Measurements from ENCODE around the gene NOS1AP. TPM values are rescaled to one million over a fixed set of nuclear protein-coding genes. Genes with fewer than 3 reads are reported as not detected.

The NOS1AP gene
- total and polyA plus RNA-seq, 2 donors from 2014 or later: 0.47 to 10.7 TPM

- Histone ChIP-seq H3K4me3 (ENCODE audit: low read length in 3 of 3) (no peak overlapping the region), H3K27me3 (ENCODE audit: control insufficient read depth, insufficient read depth, low read length) (no peaks in the 10 kb centered on the region), H3K9ac (ENCODE audit: low read length in 3 of 3) (no peak overlapping the region), H3K4me1 (ENCODE audit: control insufficient read depth in 2 of 3, insufficient read depth in 2 of 3, low read depth in 1 of 3, low read length in 3 of 3) (no peaks in the 10 kb centered on the region), H3K9me3 (ENCODE audit: control insufficient read depth in 2 of 3, insufficient read depth in 1 of 3, low read length in 3 of 3) (no peaks in the 10 kb centered on the region), H3K27ac (ENCODE audit: low read depth in 2 of 2, low read length in 2 of 2) (no peak overlapping the region), H3K36me3 (ENCODE audit: control insufficient read depth in 2 of 3, insufficient read depth in 3 of 3, low read length in 3 of 3) (no peaks in the 10 kb centered on the region)
- intact Hi-C loops (cut with DNase I): loop anchor here (10.0 kb wide), 1 partner anchor 318 kb away; the partner anchor contains the start of gene SPATA46
- DNase-seq (no peak), FAIRE-seq (no peak)
- TF ChIP-seq, protein P1, sequence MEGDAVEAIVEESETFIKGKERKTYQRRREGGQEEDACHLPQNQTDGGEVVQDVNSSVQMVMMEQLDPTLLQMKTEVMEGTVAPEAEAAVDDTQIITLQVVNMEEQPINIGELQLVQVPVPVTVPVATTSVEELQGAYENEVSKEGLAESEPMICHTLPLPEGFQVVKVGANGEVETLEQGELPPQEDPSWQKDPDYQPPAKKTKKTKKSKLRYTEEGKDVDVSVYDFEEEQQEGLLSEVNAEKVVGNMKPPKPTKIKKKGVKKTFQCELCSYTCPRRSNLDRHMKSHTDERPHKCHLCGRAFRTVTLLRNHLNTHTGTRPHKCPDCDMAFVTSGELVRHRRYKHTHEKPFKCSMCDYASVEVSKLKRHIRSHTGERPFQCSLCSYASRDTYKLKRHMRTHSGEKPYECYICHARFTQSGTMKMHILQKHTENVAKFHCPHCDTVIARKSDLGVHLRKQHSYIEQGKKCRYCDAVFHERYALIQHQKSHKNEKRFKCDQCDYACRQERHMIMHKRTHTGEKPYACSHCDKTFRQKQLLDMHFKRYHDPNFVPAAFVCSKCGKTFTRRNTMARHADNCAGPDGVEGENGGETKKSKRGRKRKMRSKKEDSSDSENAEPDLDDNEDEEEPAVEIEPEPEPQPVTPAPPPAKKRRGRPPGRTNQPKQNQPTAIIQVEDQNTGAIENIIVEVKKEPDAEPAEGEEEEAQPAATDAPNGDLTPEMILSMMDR (IDR thresholded peaks at IDR 0.05; ENCODE audit: borderline replicate concordance, extremely low read depth, insufficient read depth): no peak
These were observed 12.9 kb upstream of the NOS1AP start for GRCh38 chr1:162056579-162056978.

GRCh38 chr1:162059721-162060120, 9.8 kb upstream of the NOS1AP start:
- H3K27me3 ChIP-seq (ENCODE audit: control insufficient read depth, insufficient read depth, low read length): no peaks in the 10 kb centered on the region
- no peaks in the 10 kb centered on the region for H3K36me3 ChIP-seq (ENCODE audit: control insufficient read depth in 2 of 3, insufficient read depth in 3 of 3, low read length in 3 of 3)
- H3K9me3 ChIP-seq (ENCODE audit: control insufficient read depth in 2 of 3, insufficient read depth in 1 of 3, low read length in 3 of 3): no peaks in the 10 kb centered on the region
- DNase-seq: no peak
- TF ChIP-seq, protein P1 (IDR thresholded peaks at IDR 0.05; ENCODE audit: borderline replicate concordance, extremely low read depth, insufficient read depth): no peak
- peaks cover 0 to 2% (median 0%) of the 10 kb centered on the region in 3 donors for H3K4me1 ChIP-seq (ENCODE audit: control insufficient read depth in 2 of 3, insufficient read depth in 2 of 3, low read depth in 1 of 3, low read length in 3 of 3)
- intact Hi-C loops (cut with DNase I): loop anchor here (10.0 kb wide), 1 partner anchor 315 kb away; the partner anchor contains the start of gene SPATA46
- H3K9ac ChIP-seq (ENCODE audit: low read length in 3 of 3): no peak overlapping the region
- no peak overlapping the region for H3K27ac ChIP-seq (ENCODE audit: low read depth in 2 of 2, low read length in 2 of 2)
- FAIRE-seq: no peak
- H3K4me3 ChIP-seq (ENCODE audit: low read length in 3 of 3): no peak overlapping the region

- DNase-seq (no peak), FAIRE-seq (no peak)
- TF ChIP-seq, protein P1 (IDR thresholded peaks at IDR 0.05; ENCODE audit: borderline replicate concordance, extremely low read depth, insufficient read depth): no peak
These were observed 9.2 kb upstream of the NOS1AP start for GRCh38 chr1:162060314-162060713.

DNA sequence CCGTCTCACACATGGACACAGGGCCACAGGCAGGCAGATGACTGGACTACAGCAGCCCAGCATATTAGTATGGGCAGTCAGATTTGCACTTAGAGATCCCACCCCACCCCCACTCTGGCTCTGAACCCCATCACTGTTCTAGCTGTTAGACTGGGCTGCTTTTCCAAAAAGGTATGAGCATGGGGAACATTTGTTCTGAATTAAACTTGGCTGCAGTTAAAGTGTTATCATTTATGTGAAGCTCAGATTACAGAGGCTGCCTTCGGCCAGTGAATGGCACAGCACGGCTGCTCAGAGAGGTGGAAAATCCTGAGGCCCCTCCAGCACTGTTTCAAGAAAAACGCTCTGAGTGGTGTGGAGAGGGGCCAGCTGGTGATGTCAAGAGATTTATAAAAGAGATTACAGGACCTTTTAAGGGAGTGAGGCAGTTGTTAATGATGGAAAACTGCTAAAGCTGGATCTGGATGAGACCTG, 6.9 kb upstream of the NOS1AP start:
- intact Hi-C loops (cut with DNase I): no loop called here
- no peak overlapping the region for H3K27ac ChIP-seq (ENCODE audit: low read depth in 2 of 2, low read length in 2 of 2)
- FAIRE-seq: no peak

More at GRCh38 chr1:162060314-162060713, 9.2 kb upstream of the NOS1AP start:
- no peaks in the 10 kb centered on the region for H3K36me3 ChIP-seq (ENCODE audit: control insufficient read depth in 2 of 3, insufficient read depth in 3 of 3, low read length in 3 of 3)
- no peak overlapping the region for H3K4me3 ChIP-seq (ENCODE audit: low read length in 3 of 3)
- H3K27me3 ChIP-seq (ENCODE audit: control insufficient read depth, insufficient read depth, low read length): no peaks in the 10 kb centered on the region
- H3K4me1 ChIP-seq (ENCODE audit: control insufficient read depth in 2 of 3, insufficient read depth in 2 of 3, low read depth in 1 of 3, low read length in 3 of 3): peaks cover 0 to 2% (median 0%) of the 10 kb centered on the region in 3 donors
- no peak overlapping the region for H3K27ac ChIP-seq (ENCODE audit: low read depth in 2 of 2, low read length in 2 of 2)
- no peaks in the 10 kb centered on the region for H3K9me3 ChIP-seq (ENCODE audit: control insufficient read depth in 2 of 3, insufficient read depth in 1 of 3, low read length in 3 of 3)
- H3K9ac ChIP-seq (ENCODE audit: low read length in 3 of 3): no peak overlapping the region
- intact Hi-C loops (cut with DNase I): no loop called here

More for the DNA sequence above, 6.9 kb upstream of the NOS1AP start:
- Histone ChIP-seq H3K36me3 (ENCODE audit: control insufficient read depth in 2 of 3, insufficient read depth in 3 of 3, low read length in 3 of 3) (no peaks in the 10 kb centered on the region), H3K27me3 (ENCODE audit: control insufficient read depth, insufficient read depth, low read length) (no peaks in the 10 kb centered on the region), H3K4me3 (ENCODE audit: low read length in 3 of 3) (no peak overlapping the region), H3K9ac (ENCODE audit: low read length in 3 of 3) (no peak overlapping the region), H3K9me3 (ENCODE audit: control insufficient read depth in 2 of 3, insufficient read depth in 1 of 3, low read length in 3 of 3) (no peaks in the 10 kb centered on the region), H3K4me1 (ENCODE audit: control insufficient read depth in 2 of 3, insufficient read depth in 2 of 3, low read depth in 1 of 3, low read length in 3 of 3) (peaks cover 0 to 2% (median 0%) of the 10 kb centered on the region in 3 donors)
- TF ChIP-seq, protein P1 (IDR thresholded peaks at IDR 0.05; ENCODE audit: borderline replicate concordance, extremely low read depth, insufficient read depth): no peak
- peak in 4 of 5 donors; percentile 61 to 80 (median 70) for DNase-seq
